ENCODE measurements around the gene CPE.
"Not testable (repeated sequence)": the region's sequence is repeated elsewhere in the genome, so short reads cannot be mapped to it uniquely, and the experiment has no call there.

Gene CPE

GRCh38 chr4:165378745-165379677, at the start of gene CPE:
TSS of gene CPE (plus strand) at chr4:165379008. CDS start at chr4:165379222, 214 bp downstream.
- no peak for DNase-seq (ENCODE audit: low read depth)

GRCh38 chr4:165330071-165330470, 48.7 kb upstream of the CPE start:
- no peak for DNase-seq (ENCODE audit: low read depth)

GRCh38 chr4:165330666-165331065, 48.1 kb upstream of the CPE start:
- no peak for DNase-seq (ENCODE audit: low read depth)

DNA sequence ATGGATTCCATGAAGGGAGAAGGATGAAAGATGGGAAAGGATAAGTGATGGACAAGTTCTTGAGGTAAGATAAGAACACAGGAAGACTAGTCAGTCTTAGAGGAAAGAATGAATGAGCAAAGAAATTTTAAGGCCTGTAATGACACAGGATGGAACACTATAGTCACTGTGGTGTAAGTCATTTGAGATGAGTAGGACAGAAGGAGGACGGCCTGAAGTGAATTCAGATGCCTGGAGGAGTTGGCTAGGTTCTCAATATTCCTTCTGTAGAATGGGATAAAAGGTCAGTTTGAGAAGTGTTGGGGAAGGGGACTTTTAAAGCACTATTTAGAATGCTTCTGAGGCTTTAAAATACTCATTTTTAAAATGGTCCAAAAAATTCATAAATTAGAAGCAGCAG, 47.4 kb upstream of the CPE start:
- no peak for DNase-seq (ENCODE audit: low read depth)

DNA sequence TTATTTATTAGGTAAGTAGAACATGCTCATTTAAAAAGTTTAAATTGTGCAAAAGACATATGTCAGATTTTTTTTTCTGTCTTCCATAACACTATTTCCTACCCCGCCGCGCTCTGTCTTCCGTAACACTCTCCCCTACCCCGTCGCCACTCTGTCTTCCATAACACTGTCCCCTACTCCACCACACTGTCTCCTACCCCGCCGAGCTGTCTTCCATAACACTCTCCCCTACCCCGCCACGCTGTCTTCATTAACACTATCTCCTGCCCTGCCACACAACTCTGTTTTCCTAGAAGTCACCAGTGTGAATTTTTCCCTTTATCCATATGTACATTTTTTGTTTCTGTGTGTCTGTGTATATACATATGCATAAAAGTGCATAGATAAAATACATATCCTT, 47.0 kb upstream of the CPE start:
- DNase-seq (ENCODE audit: low read depth) = no peak

DNA sequence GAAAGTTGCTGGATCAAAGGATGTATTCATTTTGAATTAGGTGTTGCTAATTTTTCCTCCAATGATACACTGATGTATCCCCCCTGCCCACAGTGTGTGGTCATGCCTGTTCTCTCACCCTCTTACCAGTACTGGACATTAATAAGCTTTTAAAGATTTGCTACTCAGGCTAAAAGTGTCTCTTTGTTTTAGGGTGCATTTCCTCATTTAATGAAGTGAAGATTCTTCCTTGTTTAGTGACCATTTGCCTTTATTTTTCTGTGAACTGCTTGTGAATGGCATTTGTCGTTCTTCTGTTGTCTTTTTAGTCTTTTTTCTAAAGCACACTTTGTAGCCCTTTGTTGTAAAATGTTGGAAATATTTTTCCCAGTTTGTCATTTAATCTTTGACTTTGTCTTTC, 46.3 kb upstream of the CPE start:
- DNase-seq (ENCODE audit: low read depth) = no peak

GRCh38 chr4:165335163-165335703, 43.6 kb upstream of the CPE start:
- no peak for DNase-seq (ENCODE audit: low read depth)

DNA sequence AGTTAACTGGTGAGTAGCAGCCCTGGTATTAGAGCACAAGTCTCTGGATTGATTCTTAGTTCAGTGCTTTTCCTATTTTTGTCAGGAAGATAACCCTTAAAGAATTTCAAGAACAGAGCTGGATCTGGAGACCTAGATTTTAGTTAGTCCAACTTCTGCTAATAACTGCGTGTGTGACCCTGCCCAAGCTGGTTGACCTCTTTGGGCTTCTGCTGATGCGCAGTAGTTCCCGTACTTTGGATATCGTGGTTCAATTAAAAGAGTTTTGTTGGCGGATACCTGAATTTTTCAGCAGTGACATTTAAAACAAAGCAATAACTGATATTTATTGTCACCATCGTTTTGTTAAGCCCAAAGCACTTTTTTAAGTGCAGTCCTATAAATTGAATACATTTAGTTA, 42.1 kb upstream of the CPE start:
- DNase-seq (ENCODE audit: low read depth) = no peak

- DNase-seq (ENCODE audit: low read depth) = not testable (repeated sequence)
Observed at GRCh38 chr4:165342340-165342739, 36.5 kb upstream of the CPE start.

DNA sequence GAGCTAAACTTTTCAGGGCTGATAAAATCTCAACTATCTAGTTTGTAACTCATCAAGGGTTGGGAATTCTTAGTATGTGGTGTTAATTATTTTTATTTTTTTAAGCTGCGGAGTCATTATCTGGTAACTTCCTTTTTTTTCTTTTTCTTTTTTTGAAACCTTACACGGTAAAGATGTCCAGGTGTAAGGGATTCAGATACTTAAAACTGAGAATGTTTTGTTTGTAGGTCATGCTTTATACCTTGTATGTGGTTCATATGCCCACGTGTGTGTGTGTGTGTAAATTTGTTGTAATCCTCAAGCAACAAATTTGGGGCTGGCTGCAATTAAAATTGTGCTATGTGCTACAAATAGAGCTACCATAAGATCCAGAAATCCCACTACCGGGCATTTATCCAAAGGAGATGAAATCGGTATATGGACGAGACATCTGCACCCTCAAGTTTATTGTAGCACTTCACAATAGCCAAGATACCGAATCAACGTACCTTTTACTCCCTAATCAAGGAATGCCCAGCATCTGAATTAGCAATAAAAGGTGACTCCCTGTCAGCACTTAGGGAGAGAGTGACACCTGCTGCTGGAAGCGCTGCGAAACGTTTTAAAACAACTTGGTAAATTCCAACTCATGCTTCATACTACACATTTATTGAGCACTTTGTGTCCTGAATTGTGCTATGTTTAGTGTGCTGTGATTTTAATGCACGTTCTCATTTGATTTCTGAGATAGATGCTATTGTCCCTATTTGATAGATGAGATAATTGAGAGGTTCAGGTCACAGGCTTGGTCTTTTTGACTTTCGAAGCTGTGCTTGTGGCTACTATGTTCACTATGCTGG, 35.2 kb upstream of the CPE start:
- no peak for DNase-seq (ENCODE audit: low read depth)

- DNase-seq (ENCODE audit: low read depth) = no peak
Observed at GRCh38 chr4:165345666-165346417, 33.0 kb upstream of the CPE start.

GRCh38 chr4:165347647-165348569, 30.9 kb upstream of the CPE start:
- DNase-seq (ENCODE audit: low read depth) = no peak

DNA sequence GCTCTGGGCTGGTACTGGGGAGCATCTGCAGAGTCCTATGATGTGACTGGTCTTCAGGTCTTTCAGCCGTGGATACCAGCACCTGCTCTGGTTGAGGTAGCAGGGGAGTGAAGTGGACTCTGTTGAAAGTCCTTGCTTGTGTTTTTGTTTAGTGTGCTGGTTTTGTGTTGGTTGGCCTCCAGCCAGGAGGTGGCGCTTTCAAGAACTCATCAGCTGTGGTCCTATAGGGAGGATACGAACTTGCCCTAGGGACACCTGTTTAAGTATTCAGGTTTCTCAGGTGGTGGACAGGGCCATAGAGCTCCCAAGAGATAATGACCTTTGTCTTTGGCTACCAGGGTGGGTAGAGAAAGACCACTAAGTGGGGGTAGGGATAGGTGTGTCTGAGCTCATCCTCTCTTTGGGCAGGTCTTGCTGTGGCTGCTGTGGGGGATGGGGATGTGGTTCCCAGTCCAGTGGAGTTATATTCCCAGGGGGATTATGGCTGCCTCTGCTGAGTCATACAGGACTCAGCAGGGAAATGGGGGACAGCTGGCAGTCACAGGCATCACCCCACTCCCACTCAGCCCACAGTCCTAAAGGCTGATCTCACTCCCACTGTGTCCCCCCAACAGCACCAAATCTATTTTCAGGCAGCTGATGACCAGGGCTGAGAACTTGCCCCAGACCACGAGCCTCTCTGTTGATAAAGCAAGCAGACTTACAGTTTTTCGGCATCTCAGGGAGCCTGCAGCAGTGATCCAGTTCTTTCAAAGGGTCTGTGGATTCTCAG, 27.3 kb upstream of the CPE start:
- DNase-seq (ENCODE audit: low read depth) = no peak

GRCh38 chr4:165355900-165356300, 22.9 kb upstream of the CPE start:
- DNase-seq (ENCODE audit: low read depth) = no peak

GRCh38 chr4:165359506-165359905, 19.3 kb upstream of the CPE start:
- no peak for DNase-seq (ENCODE audit: low read depth)

GRCh38 chr4:165360041-165360695, 18.6 kb upstream of the CPE start:
- DNase-seq (ENCODE audit: low read depth) = no peak

DNA sequence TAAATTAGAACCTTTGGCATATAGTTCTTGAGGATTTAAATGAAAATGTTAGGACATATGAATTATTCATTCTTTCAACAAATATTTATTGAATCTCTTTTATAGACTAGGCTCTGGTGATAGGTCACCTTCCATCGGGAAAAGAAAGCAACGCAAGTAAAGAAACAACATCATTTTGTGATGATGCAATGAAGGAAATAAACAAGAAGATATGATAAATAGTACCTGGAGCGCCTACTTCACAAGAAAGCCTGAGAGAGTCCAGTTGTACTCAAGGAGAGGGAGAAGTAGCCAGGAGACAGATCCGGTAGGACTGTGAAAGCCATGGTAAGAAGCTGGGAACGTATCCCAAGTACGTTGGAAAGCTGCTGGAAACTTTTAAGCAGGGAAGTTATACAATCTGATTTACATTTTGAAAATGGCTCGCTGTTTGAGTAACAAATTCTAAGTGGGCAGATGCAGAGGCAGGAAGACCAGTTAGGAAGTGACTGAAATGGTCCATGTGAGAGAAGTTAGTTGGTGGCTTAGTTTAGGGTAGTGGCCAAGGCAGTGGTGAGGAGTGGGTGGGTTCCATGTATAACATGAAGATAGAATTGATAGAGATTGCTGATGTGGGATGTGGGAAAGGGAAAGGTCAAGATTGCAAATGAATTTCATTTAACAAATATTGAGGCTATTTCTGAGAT, 17.7 kb upstream of the CPE start:
- DNase-seq (ENCODE audit: low read depth) = no peak

DNA sequence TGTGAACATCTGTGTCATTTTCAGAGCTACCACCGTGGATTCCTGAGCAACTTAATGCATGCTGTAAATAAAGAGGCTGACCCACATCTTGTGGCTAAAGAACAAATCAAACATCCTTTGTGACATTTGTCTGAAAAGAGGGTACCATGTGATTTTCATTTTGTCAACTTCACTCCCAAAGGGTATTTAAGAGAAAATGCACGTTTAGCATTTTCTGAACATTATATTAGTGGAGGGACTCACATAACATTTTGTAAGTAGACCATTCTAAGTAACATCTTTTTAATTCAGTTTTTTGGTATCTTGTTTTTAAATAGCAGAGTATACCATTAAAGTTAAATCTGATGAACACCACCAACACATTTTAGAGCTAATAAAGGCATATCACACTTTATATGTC, 17.0 kb upstream of the CPE start:
- no peak for DNase-seq (ENCODE audit: low read depth)
